ENCODE measurements around the gene LRMDA. TPM values are rescaled to one million over a fixed set of nuclear protein-coding genes. Genes with fewer than 3 reads are reported as not detected.

LRMDA gene
- total RNA-seq, 1 experiment from 2014 or later = 20.3 TPM

GRCh38 chr10:75717126-75717916 lies 285.9 kb downstream of the LRMDA start:
- no peak for DNase-seq (ENCODE audit: low read depth)
- in situ Hi-C loops (cut with HindIII; ENCODE audit: low pct_unique_long_range_greater_than_20kb, low sequenced_read_pairs) = no loop called here

GRCh38 chr10:75718991-75719390 lies 287.6 kb downstream of the LRMDA start:
- no peak for DNase-seq (ENCODE audit: low read depth)
- in situ Hi-C loops (cut with HindIII; ENCODE audit: low pct_unique_long_range_greater_than_20kb, low sequenced_read_pairs) = no loop called here

- in situ Hi-C loops (cut with HindIII; ENCODE audit: low pct_unique_long_range_greater_than_20kb, low sequenced_read_pairs) = no loop called here
These were observed 288.7 kb downstream of the LRMDA start for GRCh38 chr10:75720157-75720556.

GRCh38 chr10:75722020-75722419 lies 290.6 kb downstream of the LRMDA start:
- in situ Hi-C loops (cut with HindIII; ENCODE audit: low pct_unique_long_range_greater_than_20kb, low sequenced_read_pairs) = no loop called here
- DNase-seq (ENCODE audit: low read depth) = no peak

More at GRCh38 chr10:75720157-75720556, 288.7 kb downstream of the LRMDA start:
- DNase-seq (ENCODE audit: low read depth) = no peak

GRCh38 chr10:75722609-75723008 lies 291.2 kb downstream of the LRMDA start:
- no peak for DNase-seq (ENCODE audit: low read depth)
- in situ Hi-C loops (cut with HindIII; ENCODE audit: low pct_unique_long_range_greater_than_20kb, low sequenced_read_pairs) = no loop called here

GRCh38 chr10:75723319-75723980 lies 292.0 kb downstream of the LRMDA start:
- no peak for DNase-seq (ENCODE audit: low read depth)
- in situ Hi-C loops (cut with HindIII; ENCODE audit: low pct_unique_long_range_greater_than_20kb, low sequenced_read_pairs) = no loop called here

GRCh38 chr10:75724047-75724446 lies 292.6 kb downstream of the LRMDA start:
- no peak for DNase-seq (ENCODE audit: low read depth)
- in situ Hi-C loops (cut with HindIII; ENCODE audit: low pct_unique_long_range_greater_than_20kb, low sequenced_read_pairs) = no loop called here

- in situ Hi-C loops (cut with HindIII; ENCODE audit: low pct_unique_long_range_greater_than_20kb, low sequenced_read_pairs) = no loop called here
- DNase-seq (ENCODE audit: low read depth) = no peak
These were observed 295.4 kb downstream of the LRMDA start for GRCh38 chr10:75726522-75727483.

- no peak for DNase-seq (ENCODE audit: low read depth)
- in situ Hi-C loops (cut with HindIII; ENCODE audit: low pct_unique_long_range_greater_than_20kb, low sequenced_read_pairs) = no loop called here
These were observed 299.4 kb downstream of the LRMDA start for GRCh38 chr10:75730847-75731246.

GRCh38 chr10:75733135-75733890 lies 301.9 kb downstream of the LRMDA start:
- in situ Hi-C loops (cut with HindIII; ENCODE audit: low pct_unique_long_range_greater_than_20kb, low sequenced_read_pairs) = no loop called here
- no peak for DNase-seq (ENCODE audit: low read depth)

- in situ Hi-C loops (cut with HindIII; ENCODE audit: low pct_unique_long_range_greater_than_20kb, low sequenced_read_pairs) = no loop called here
- no peak for DNase-seq (ENCODE audit: low read depth)
These were observed 304.8 kb downstream of the LRMDA start for GRCh38 chr10:75736151-75736640.

- no peak for DNase-seq (ENCODE audit: low read depth)
- in situ Hi-C loops (cut with HindIII; ENCODE audit: low pct_unique_long_range_greater_than_20kb, low sequenced_read_pairs) = no loop called here
These were observed 305.6 kb downstream of the LRMDA start for GRCh38 chr10:75736889-75737579.

GRCh38 chr10:75737580-75737949 lies 306.1 kb downstream of the LRMDA start:
- in situ Hi-C loops (cut with HindIII; ENCODE audit: low pct_unique_long_range_greater_than_20kb, low sequenced_read_pairs) = no loop called here
- DNase-seq (ENCODE audit: low read depth) = no peak

- DNase-seq (ENCODE audit: low read depth) = no peak
- in situ Hi-C loops (cut with HindIII; ENCODE audit: low pct_unique_long_range_greater_than_20kb, low sequenced_read_pairs) = no loop called here
These were observed 307.5 kb downstream of the LRMDA start for GRCh38 chr10:75738924-75739323.

- in situ Hi-C loops (cut with HindIII; ENCODE audit: low pct_unique_long_range_greater_than_20kb, low sequenced_read_pairs) = no loop called here
- DNase-seq (ENCODE audit: low read depth) = no peak
These were observed 308.2 kb downstream of the LRMDA start for GRCh38 chr10:75739414-75740143.

GRCh38 chr10:75740541-75740940 lies 309.1 kb downstream of the LRMDA start:
- in situ Hi-C loops (cut with HindIII; ENCODE audit: low pct_unique_long_range_greater_than_20kb, low sequenced_read_pairs) = no loop called here
- no peak for DNase-seq (ENCODE audit: low read depth)

- in situ Hi-C loops (cut with HindIII; ENCODE audit: low pct_unique_long_range_greater_than_20kb, low sequenced_read_pairs) = no loop called here
These were observed 310.9 kb downstream of the LRMDA start for GRCh38 chr10:75742355-75742754.

More at GRCh38 chr10:75742355-75742754, 310.9 kb downstream of the LRMDA start:
- no peak for DNase-seq (ENCODE audit: low read depth)
